ENCODE results near the gene SLC16A8. TPM values are rescaled to one million over a fixed set of nuclear protein-coding genes. Genes with fewer than 3 reads are reported as not detected.

SLC16A8 gene
- total and polyA plus RNA-seq, 10 of the 15 experiments (the other 5 are each of a cell fraction or from before 2014, with no cell fraction given), result not detected

DNA sequence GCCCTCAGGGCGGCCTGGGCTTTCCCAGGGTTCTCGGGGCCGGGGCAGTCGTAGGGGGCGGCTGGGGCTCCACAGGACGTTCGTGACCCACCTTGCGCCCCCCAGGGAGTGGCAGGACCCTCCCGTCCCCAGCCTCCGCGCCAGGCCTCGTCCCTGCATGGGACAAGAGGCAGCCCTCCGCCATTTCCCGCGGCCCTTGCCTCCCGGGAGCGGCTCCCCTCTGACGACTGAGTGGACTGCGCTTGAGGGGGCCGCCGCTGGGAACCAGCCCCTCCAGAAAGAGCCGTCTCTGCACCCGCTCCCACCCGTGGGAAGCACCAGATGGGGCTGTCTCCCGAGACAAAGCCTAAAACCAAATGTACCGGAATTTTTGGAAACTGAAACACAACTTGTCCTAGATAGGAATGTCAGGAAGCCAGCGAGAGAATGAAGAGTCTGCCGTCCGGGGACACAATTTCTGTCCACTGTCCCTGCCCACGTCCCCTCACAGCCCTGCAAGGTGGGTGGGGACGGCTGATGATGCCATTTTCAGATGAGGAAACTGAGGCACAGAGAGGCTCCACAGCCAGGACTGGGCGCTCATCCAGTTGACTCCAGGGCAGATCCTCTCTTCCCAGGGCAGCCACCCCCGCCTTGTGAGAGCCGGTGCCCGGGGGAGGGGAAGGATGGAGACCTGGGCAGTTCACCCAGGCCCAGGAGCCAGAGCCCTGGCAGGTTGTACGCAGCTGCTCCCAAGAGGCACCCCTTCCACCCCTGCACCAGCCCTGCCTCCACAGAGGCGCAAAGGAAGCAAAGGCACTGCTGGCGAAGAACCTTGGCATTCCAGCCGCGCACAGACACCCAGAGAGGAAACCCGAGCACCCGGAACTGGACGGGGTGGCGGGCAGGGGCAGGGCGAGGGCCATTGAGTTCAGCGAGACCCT is 44.8 kb downstream of the SLC16A8 start:
- no TSS peak for BruUV-seq (replicated peaks)
- FAIRE-seq (no peak), DNase-seq (ENCODE audit: low read depth, low spot score) (no peak), ATAC-seq (no peak)
- RAD21 ChIA-PET (ENCODE audit: unreplicated experiment), result interaction anchor here (0.7 kb wide), 2 partner anchors 24 to 1226 kb away, joined by 3 read pairs; no protein-coding TSS in a partner anchor
- intact Hi-C loops (cut with micrococcal nuclease; ENCODE audit: unreplicated experiment) (no loop called here), in situ Hi-C loops (cut with MboI) (no loop called here)
- no peaks in the 10 kb centered on the region; a peak in 1 of 4 replicates for H3K27me3 ChIP-seq (replicated peaks in 1 of 2; ENCODE audit: control insufficient read depth in 2 of 2, insufficient read depth in 2 of 2, low read length in 1 of 2)
- H3K9me3 ChIP-seq (replicated peaks; ENCODE audit: control insufficient read depth, insufficient read depth, low read length), result no peaks in the 10 kb centered on the region
- no peak overlapping the region for H2AFZ ChIP-seq (ENCODE audit: control insufficient read depth, low read depth, low read length)
- SMC1A ChIA-PET (ENCODE audit: uncharacterized antibody, unreplicated experiment), result no interaction called here
- no peak overlapping the region for H3K4me3 ChIP-seq
- TF ChIP-seq, protein P1, sequence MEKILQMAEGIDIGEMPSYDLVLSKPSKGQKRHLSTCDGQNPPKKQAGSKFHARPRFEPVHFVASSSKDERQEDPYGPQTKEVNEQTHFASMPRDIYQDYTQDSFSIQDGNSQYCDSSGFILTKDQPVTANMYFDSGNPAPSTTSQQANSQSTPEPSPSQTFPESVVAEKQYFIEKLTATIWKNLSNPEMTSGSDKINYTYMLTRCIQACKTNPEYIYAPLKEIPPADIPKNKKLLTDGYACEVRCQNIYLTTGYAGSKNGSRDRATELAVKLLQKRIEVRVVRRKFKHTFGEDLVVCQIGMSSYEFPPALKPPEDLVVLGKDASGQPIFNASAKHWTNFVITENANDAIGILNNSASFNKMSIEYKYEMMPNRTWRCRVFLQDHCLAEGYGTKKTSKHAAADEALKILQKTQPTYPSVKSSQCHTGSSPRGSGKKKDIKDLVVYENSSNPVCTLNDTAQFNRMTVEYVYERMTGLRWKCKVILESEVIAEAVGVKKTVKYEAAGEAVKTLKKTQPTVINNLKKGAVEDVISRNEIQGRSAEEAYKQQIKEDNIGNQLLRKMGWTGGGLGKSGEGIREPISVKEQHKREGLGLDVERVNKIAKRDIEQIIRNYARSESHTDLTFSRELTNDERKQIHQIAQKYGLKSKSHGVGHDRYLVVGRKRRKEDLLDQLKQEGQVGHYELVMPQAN (conservative IDR thresholded peaks at IDR 0.05), result no peak
- TF ChIP-seq SMAD5 (IDR thresholded peaks at IDR 0.05; ENCODE audit: low read depth) (no peak), EED (IDR thresholded peaks at IDR 0.05; ENCODE audit: low read depth) (no peak), ZZZ3 (IDR thresholded peaks at IDR 0.05; ENCODE audit: control insufficient read depth, insufficient read length, low read depth) (no peak)
- POLR2A ChIA-PET, result no interaction called here
- H3K79me2 ChIP-seq (ENCODE audit: control insufficient read depth, insufficient read depth, low read length), result no peaks in the 10 kb centered on the region
- no peaks in the 10 kb centered on the region for H3K36me3 ChIP-seq (ENCODE audit: control insufficient read depth in 2 of 2, insufficient read depth in 2 of 2, low read length in 1 of 2)
- 53% methylated on average over 41 of the region's 46 CpGs for WGBS (ENCODE audit: insufficient coverage, insufficient replicate concordance, low lambda C conversion rate, missing lambda C conversion rate)
- no peaks in the 10 kb centered on the region for H4K20me1 ChIP-seq (ENCODE audit: control insufficient read depth, insufficient read depth)
- CTCF ChIA-PET, result no interaction called here
- no peak overlapping the region for H3K4me2 ChIP-seq (ENCODE audit: control insufficient read depth, insufficient read depth)
- no peak overlapping the region for H3K27ac ChIP-seq (ENCODE audit: control insufficient read depth, insufficient read depth)
- no peak overlapping the region for H3K9ac ChIP-seq (ENCODE audit: control insufficient read depth, insufficient read depth, low read length)
- H3K4me1 ChIP-seq (ENCODE audit: control insufficient read depth, insufficient read depth, low read length), result peaks cover 3% of the 10 kb centered on the region; the same call in 1 of the 2 replicates

All from GM12878 (cell line).